Immature natural killer cell (primary cell): Measurements from ENCODE around the gene ICE1. TPM values are rescaled to one million over a fixed set of nuclear protein-coding genes. Genes with fewer than 3 reads are reported as not detected.

Source experiments
- DNase-seq, 3 donors: peaks; one replicate each; pipeline ENCODE4 v3.0.0; 2022; ENCODE audit warnings: mixed read lengths in 1 of 3
- H3K27ac Mint-ChIP-seq, 6 donors: one replicate each; pipeline ENCODE4 v1.8.0; 2020; ENCODE audit warnings: mixed read lengths in 6 of 6, mild to moderate bottlenecking in 5 of 6, inconsistent platforms in 4 of 6, moderate library complexity in 3 of 6
- H3K27me3 Mint-ChIP-seq, 3 donors: one replicate each; pipeline ENCODE4 v1.8.0; 2020 to 2021; ENCODE audit warnings: low read depth in 3 of 3, mild to moderate bottlenecking in 3 of 3, mixed read lengths in 3 of 3, moderate library complexity in 3 of 3, inconsistent platforms in 1 of 3
- H3K36me3 Mint-ChIP-seq, 3 donors: one replicate each; pipeline ENCODE4 v1.8.0; 2020; ENCODE audit warnings: mixed read lengths in 3 of 3, inconsistent platforms in 2 of 3, mild to moderate bottlenecking in 2 of 3
- H3K4me1 Mint-ChIP-seq, 2 donors: one replicate each; pipeline ENCODE4 v1.8.0; 2020; ENCODE audit warnings: inconsistent platforms in 2 of 2, mild to moderate bottlenecking in 2 of 2, mixed read lengths in 2 of 2, moderate library complexity in 1 of 2
- H3K4me3 Mint-ChIP-seq, 5 donors: one replicate each; pipeline ENCODE4 v1.8.0; 2020; ENCODE audit warnings: mild to moderate bottlenecking in 5 of 5, mixed read lengths in 5 of 5, inconsistent platforms in 3 of 5, moderate library complexity in 3 of 5
- H3K9me3 Mint-ChIP-seq, 6 donors: one replicate each; pipeline ENCODE4 v1.8.0; 2020; ENCODE audit warnings: mild to moderate bottlenecking in 6 of 6, mixed read lengths in 6 of 6, inconsistent platforms in 4 of 6, moderate library complexity in 3 of 6
- polyA plus RNA-seq, 3 donors: library from polyadenylated mRNA; unstranded; fragments of 300-500 nt; fragmentation: Illumina TruSeq; gene quantifications; one replicate each; pipeline ENCODE4 v1.2.3, GENCODE V29; 2021

ICE1 gene, protein sequence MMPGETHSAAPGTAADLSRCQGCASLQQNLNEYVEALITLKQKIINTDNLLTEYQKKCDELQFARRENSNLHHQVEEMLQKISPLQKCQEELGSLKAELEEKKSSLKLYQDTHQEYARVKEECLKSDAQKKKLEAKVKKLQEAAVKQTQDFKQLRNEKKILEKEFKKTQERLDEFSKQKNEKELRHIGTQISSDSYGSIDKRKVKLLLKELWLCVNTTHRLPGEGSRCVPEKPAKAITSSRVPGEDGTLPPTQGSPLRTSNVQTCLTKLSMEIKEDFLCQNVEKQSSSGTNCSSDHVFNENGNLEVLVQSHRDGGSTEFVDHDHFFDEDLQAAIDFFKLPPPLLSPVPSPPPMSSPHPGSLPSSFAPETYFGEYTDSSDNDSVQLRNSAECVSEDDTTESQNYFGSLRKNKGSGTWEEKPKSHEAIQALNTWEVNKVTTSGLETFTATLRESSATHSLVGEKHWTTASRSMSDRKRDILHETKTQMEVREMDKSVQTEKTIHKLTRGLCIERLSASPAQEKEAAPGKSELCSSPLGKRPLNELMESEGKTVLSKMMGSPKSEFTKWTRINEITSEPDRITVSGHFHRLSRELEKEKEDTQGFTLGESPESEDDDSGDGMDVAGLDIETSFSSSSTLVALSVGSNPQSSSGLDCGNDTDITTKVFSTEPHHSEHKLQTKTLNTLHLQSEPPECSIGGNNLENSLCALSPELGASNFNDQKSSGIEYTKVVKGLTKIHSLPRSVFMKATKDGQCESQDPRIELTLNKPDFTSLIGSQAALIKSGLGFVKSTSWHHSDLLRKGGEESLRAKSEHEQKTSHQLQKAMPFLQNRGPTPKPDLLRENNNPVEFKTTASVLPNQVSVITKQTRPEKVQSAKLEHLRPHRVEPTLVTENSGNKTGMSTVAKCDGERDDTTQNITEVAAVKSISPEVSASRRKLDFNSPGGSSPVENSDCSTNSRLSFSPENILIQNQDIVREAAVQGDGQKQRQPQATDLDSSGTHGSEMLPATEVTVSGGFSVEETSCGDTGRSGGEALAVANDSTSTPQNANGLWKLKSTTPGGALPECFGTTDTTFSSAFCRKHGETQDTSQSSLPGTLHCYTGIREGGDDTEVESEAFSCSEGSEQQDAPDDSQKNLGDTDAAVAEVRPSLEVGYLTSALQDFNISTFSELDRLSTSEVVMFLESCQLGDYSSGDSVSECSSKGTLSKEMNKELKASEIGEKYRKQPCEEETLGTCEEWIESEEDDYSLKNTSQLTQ (N-terminal part only)
- 10 to 100 TPM; 11.9 to 19.3 (median 13.5) TPM for polyA plus RNA-seq

- H3K27me3 Mint-ChIP-seq = peaks cover 2 to 16% (median 11%) of the 10 kb centered on the region in 3 donors
- H3K36me3 Mint-ChIP-seq = no peaks in the 10 kb centered on the region
- DNase-seq = peak; percentile 97
- H3K4me3 Mint-ChIP-seq = peak within 1 kb of the TSS; percentile 93 to 96 (median 94)
- H3K9me3 Mint-ChIP-seq = no peaks in the 10 kb centered on the region
- H3K27ac Mint-ChIP-seq = peak within 1 kb of the TSS; percentile 94 to 99 (median 96)
- H3K4me1 Mint-ChIP-seq = peaks cover 19 to 20% of the 10 kb centered on the region in 2 donors
Observed at GRCh38 chr5:5421961-5422818, at the start of gene ICE1. TSS of gene ICE1 (plus strand) at chr5:5422677. CDS start at chr5:5422916, 239 bp downstream.

GRCh38 chr5:5372930-5373329 lies 49.5 kb upstream of the ICE1 start:
- no peak overlapping the region for H3K4me3 Mint-ChIP-seq
- peaks cover 0 to 2% (median 0%) of the 10 kb centered on the region in 6 donors for H3K9me3 Mint-ChIP-seq
- DNase-seq = no peak
- H3K27ac Mint-ChIP-seq = no peak overlapping the region
- H3K27me3 Mint-ChIP-seq = peaks cover 0 to 3% (median 3%) of the 10 kb centered on the region in 3 donors
- H3K4me1 Mint-ChIP-seq = no peaks in the 10 kb centered on the region
- H3K36me3 Mint-ChIP-seq = peaks cover 0 to 5% (median 3%) of the 10 kb centered on the region in 3 donors

- H3K36me3 Mint-ChIP-seq = peaks cover 0 to 5% (median 3%) of the 10 kb centered on the region in 3 donors
- no peak overlapping the region for H3K27ac Mint-ChIP-seq
- H3K4me3 Mint-ChIP-seq = no peak overlapping the region
- no peaks in the 10 kb centered on the region for H3K4me1 Mint-ChIP-seq
- H3K27me3 Mint-ChIP-seq = peaks cover 0 to 3% (median 3%) of the 10 kb centered on the region in 3 donors
- DNase-seq = no peak
- peaks cover 0 to 2% (median 0%) of the 10 kb centered on the region in 6 donors for H3K9me3 Mint-ChIP-seq
Observed at GRCh38 chr5:5373351-5373989, 49.0 kb upstream of the ICE1 start.

DNA sequence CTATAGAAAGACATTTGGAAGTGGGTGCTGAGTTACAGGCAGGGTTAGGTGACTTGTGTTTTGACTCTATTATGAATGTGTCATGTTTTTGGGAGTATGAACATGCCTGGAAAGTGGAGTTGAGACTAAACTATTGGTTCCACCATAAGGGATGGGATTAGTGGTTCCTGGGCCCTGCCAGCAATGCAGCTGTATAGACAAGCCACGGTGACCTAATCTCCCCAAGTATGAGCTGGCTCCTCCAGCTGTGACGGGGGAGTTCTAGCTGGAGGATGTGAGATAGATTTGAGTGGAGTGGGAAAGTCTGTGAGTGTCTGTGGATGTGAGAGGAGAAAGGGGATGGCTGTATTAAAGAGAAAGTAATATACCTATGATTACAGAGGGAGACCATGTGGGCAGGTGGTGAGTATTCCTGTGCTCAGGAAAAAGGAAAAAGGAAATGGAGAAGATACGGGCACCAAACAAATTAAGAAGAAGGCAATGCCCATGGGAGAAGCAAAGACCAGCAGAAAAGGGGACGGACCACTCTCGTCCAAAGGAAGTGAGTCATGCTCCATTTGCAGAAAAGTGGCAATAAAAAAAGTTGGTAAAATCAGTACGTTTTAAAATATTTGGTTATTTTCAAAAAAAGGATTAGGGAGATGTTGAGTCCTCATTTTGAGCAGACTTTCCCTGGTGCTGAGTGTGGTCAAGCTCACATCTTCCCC lies 48.3 kb upstream of the ICE1 start:
- Mint-ChIP-seq H3K27me3 (peaks cover 0 to 3% (median 1%) of the 10 kb centered on the region in 3 donors), H3K9me3 (peaks cover 0 to 2% (median 0%) of the 10 kb centered on the region in 6 donors), H3K36me3 (peaks cover 0 to 5% (median 3%) of the 10 kb centered on the region in 3 donors), H3K4me1 (no peaks in the 10 kb centered on the region), H3K4me3 (no peak overlapping the region), H3K27ac (no peak overlapping the region)
- DNase-seq = no peak

DNA sequence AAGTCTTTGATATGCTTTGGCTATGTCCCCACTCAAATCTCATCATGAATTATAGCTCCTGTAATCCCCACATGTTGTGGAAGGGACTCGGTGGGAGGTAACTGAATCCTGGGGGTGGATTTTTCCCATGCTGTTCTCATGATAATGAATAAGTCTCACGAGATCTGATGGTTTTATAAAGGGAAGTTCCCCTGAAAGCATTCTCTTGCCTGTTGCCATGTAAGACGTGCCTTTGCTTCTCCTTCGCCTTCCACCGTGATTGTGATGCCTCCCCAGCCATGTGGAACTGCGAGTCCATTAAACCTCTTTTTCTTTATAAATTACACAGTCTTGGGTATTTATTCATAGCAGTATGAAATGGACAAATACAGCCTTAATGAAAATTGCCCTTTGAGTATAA lies 44.7 kb upstream of the ICE1 start:
- DNase-seq = no peak
- Mint-ChIP-seq H3K9me3 (peaks cover 0 to 2% (median 0%) of the 10 kb centered on the region in 6 donors), H3K4me3 (no peak overlapping the region), H3K27me3 (peaks cover 0 to 3% (median 3%) of the 10 kb centered on the region in 3 donors), H3K27ac (no peak overlapping the region), H3K4me1 (no peaks in the 10 kb centered on the region), H3K36me3 (peaks cover 0 to 5% (median 2%) of the 10 kb centered on the region in 3 donors)

- Mint-ChIP-seq H3K4me1 (no peaks in the 10 kb centered on the region), H3K9me3 (no peaks in the 10 kb centered on the region), H3K4me3 (no peak overlapping the region), H3K36me3 (peaks cover 0 to 5% (median 0%) of the 10 kb centered on the region in 3 donors), H3K27ac (no peak overlapping the region), H3K27me3 (peaks cover 0 to 3% (median 3%) of the 10 kb centered on the region in 3 donors)
- DNase-seq = no peak
Observed at GRCh38 chr5:5378531-5378930, 43.9 kb upstream of the ICE1 start.

DNA sequence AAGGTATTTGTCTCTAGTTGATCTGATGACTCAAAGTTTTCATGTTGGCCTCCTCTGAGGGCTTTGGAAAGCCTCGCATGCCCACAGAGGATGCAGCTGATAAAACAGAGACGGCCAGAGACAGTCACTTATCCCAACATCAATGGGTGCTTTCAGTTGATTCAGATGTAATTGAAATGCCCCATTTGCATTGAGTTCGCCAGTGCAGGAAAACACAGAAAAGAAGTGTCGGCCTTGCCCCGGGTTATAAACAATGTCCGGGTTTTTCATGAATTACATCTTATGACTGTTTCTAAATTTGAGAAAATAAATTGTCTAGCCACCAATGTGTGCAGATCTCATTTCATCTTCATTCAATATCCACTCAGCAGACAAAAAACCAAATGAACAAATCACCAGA lies 42.2 kb upstream of the ICE1 start:
- Mint-ChIP-seq H3K27ac (no peak overlapping the region), H3K9me3 (no peaks in the 10 kb centered on the region), H3K36me3 (peaks cover 0 to 5% (median 0%) of the 10 kb centered on the region in 3 donors), H3K27me3 (peaks cover 0 to 4% (median 3%) of the 10 kb centered on the region in 3 donors), H3K4me3 (no peak overlapping the region), H3K4me1 (no peaks in the 10 kb centered on the region)
- no peak for DNase-seq

DNA sequence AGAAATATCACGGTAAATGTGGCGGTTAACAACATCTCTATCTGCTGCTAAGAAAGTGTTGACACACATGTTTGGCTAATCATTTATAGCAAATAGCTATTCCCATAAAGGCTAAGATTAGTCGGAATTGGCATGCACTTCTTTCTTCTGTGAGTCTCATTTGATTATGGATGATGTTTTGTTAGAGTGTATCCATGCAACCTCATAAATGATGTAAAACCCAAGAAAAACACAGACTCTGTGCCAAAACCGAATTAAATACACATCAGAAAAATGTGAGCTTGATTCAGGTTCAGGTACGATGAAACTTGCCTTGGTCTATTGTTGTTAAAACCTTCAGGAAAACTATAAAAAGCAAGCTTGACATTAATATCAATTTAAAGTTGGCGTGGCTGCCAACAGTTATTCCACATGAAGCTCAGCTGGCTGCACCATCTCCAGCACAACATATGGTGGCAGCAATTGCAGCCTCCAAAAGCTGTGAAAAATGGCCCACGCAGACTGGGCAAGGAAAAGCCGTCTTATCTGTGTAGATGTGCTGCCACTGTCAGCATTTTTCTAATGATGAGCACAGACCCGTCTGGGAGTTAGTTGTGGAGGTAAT lies 41.1 kb upstream of the ICE1 start:
- H3K36me3 Mint-ChIP-seq = no peaks in the 10 kb centered on the region
- H3K4me3 Mint-ChIP-seq = no peak overlapping the region
- no peaks in the 10 kb centered on the region for H3K4me1 Mint-ChIP-seq
- DNase-seq = no peak
- peaks cover 0 to 5% (median 3%) of the 10 kb centered on the region in 3 donors for H3K27me3 Mint-ChIP-seq
- H3K27ac Mint-ChIP-seq = no peak overlapping the region
- H3K9me3 Mint-ChIP-seq = no peaks in the 10 kb centered on the region

DNA sequence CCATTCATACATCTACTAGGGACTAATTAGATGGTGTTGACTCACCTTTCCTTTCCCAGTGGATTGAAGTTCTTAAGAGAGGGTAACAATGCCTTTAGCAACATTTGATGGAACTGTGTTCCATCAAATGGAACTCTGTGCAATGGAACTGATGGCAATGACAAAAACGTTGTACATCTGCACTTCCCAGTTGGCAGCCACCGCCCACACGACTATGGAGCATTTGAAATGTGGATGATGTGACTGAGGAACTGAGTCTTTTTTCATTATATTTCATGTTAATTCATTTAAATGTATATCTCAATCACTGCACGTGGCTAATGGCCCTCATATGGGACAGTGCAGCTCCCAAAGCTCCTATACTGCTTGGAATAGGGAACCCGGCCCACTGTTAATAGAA lies 39.0 kb upstream of the ICE1 start:
- Mint-ChIP-seq H3K4me1 (no peaks in the 10 kb centered on the region), H3K36me3 (no peaks in the 10 kb centered on the region), H3K27ac (no peak overlapping the region), H3K27me3 (peaks cover 2 to 5% (median 3%) of the 10 kb centered on the region in 3 donors), H3K9me3 (no peaks in the 10 kb centered on the region), H3K4me3 (no peak overlapping the region)
- no peak for DNase-seq

- no peaks in the 10 kb centered on the region for H3K36me3 Mint-ChIP-seq
- DNase-seq = no peak
- no peak overlapping the region for H3K4me3 Mint-ChIP-seq
- no peaks in the 10 kb centered on the region for H3K4me1 Mint-ChIP-seq
- H3K27me3 Mint-ChIP-seq = peaks cover 2 to 5% (median 3%) of the 10 kb centered on the region in 3 donors
- no peaks in the 10 kb centered on the region for H3K9me3 Mint-ChIP-seq
- no peak overlapping the region for H3K27ac Mint-ChIP-seq
Observed at GRCh38 chr5:5384660-5385330, 37.7 kb upstream of the ICE1 start.

- no peak for DNase-seq
- Mint-ChIP-seq H3K27ac (no peak overlapping the region), H3K4me3 (no peak overlapping the region), H3K36me3 (no peaks in the 10 kb centered on the region), H3K9me3 (no peaks in the 10 kb centered on the region), H3K27me3 (peaks cover 2 to 5% (median 2%) of the 10 kb centered on the region in 3 donors), H3K4me1 (no peaks in the 10 kb centered on the region)
Observed at GRCh38 chr5:5385331-5385662, 37.2 kb upstream of the ICE1 start.
